Fibroblast of lung (primary cell): Measurements from ENCODE around the gene NBDY. TPM values are rescaled to one million over a fixed set of nuclear protein-coding genes. Genes with fewer than 3 reads are reported as not detected.
"Not testable (repeated sequence)": the region's sequence is repeated elsewhere in the genome, so short reads cannot be mapped to it uniquely, and the experiment has no call there.

Experiments used
- DNase-seq, 2 donors: peaks; one replicate each; pipeline versions ENCODE4 v3.0.0 to v3.0.0-alpha.2; 2010; ENCODE audit warnings: low read depth in 2 of 2
- H2AFZ ChIP-seq: 2 replicates; pipeline ENCODE4 v1.5.1; 2012; ENCODE audit warnings: low read length, control low read depth, inconsistent platforms
- H3K27ac ChIP-seq: 2 replicates; pipeline ENCODE4 v1.5.1; 2011; ENCODE audit warnings: low read length, control low read depth; ENCODE audit not compliant: insufficient read depth
- H3K27me3 ChIP-seq: 2 replicates; pipeline ENCODE4 v1.5.1; 2011; ENCODE audit warnings: mild to moderate bottlenecking, low read length; ENCODE audit not compliant: control insufficient read depth, insufficient read depth
- H3K36me3 ChIP-seq: 2 replicates; pipeline ENCODE4 v1.5.1; 2011; ENCODE audit warnings: low read length; ENCODE audit not compliant: control insufficient read depth, insufficient read depth
- H3K4me1 ChIP-seq: 2 replicates; pipeline ENCODE4 v1.5.1; 2011; ENCODE audit warnings: low read length; ENCODE audit not compliant: control insufficient read depth, insufficient read depth; ENCODE audit errors: extremely low read depth
- H3K4me2 ChIP-seq: 2 replicates; pipeline ENCODE4 v1.5.1; 2011; ENCODE audit warnings: low read length, control low read depth; ENCODE audit not compliant: insufficient read depth; ENCODE audit errors: extremely low read depth
- H3K4me3 ChIP-seq, 4 experiments: fragments of 200-600 bp in 1 of 4; sonication (generic) in 1 of 4; replicated peaks in 1 of 4; 2 replicates each; pipeline ENCODE4 v1.5.1; 2011 to 2016; ENCODE audit warnings: low read length in 4 of 4, low read depth in 3 of 4, mild to moderate bottlenecking in 3 of 4, control low read depth in 2 of 4, inconsistent platforms in 1 of 4, mixed read lengths in 1 of 4; ENCODE audit not compliant: insufficient read depth in 1 of 4; ENCODE audit errors: control extremely low read depth in 1 of 4
- H3K79me2 ChIP-seq: 2 replicates; pipeline ENCODE4 v1.5.1; 2012; ENCODE audit warnings: mild to moderate bottlenecking, low read length, inconsistent platforms; ENCODE audit not compliant: control insufficient read depth, insufficient read depth
- H3K9ac ChIP-seq: 2 replicates; pipeline ENCODE4 v1.5.1; 2011; ENCODE audit warnings: mild to moderate bottlenecking, low read length, control low read depth; ENCODE audit not compliant: insufficient read depth
- H3K9me3 ChIP-seq: 2 replicates; pipeline ENCODE4 v1.5.1; 2012; ENCODE audit warnings: low read depth, low read length; ENCODE audit not compliant: control insufficient read depth, insufficient read depth
- H4K20me1 ChIP-seq: 2 replicates; pipeline ENCODE4 v1.5.1; 2011; ENCODE audit warnings: low read length; ENCODE audit not compliant: control insufficient read depth, insufficient read depth; ENCODE audit errors: extremely low read depth
- CTCF ChIP-seq, 2 donors: IDR thresholded peaks in 1 of 2; conservative IDR thresholded peaks in 1 of 2; 1 replicate in 1 of 2; 2 replicates in 1 of 2; pipeline ENCODE4 v1.5.1; 2011 to 2012; ENCODE audit warnings: low read length in 2 of 2, control low read depth in 1 of 2, inconsistent platforms in 1 of 2, low read depth in 1 of 2, mild to moderate bottlenecking in 1 of 2
- EZH2 ChIP-seq: IDR thresholded peaks from 2 replicates; pipeline ENCODE4 v1.5.1; 2012; ENCODE audit warnings: low read length, control low read depth, mild to moderate bottlenecking; ENCODE audit errors: missing control alignments
- polyA plus RNA-seq, 2 donors: library from polyadenylated mRNA; depleted of rRNA in 1 of 2; stranded (reverse) in 1 of 2; unstranded in 1 of 2; fragments of >200 nt; gene quantifications; 2 replicates each; pipeline ENCODE4 v1.2.1, GENCODE V29; 2011 to 2012; ENCODE audit warnings: missing spikeins in 1 of 2
- total RNA-seq: library from RNA; depleted of rRNA; stranded (reverse); fragments of >200 nt; gene quantifications from 2 replicates; pipeline ENCODE4 v1.2.1, GENCODE V29; 2014

The NBDY gene
- total and polyA plus RNA-seq, 2 donors (not counting 1 experiment from before 2014, with no cell fraction given), result 5.8 to 39.3 TPM

- TF ChIP-seq EZH2 (no peak), CTCF (conservative IDR thresholded peaks at IDR 0.05 in 1 of 2, IDR thresholded peaks at IDR 0.05 in 1 of 2; ENCODE audit: low read depth in 1 of 2, low read length in 2 of 2) (no peak)
- H3K9ac ChIP-seq, result no peak overlapping the region
- H3K4me3 ChIP-seq, result no peak overlapping the region
- H3K9me3 ChIP-seq, result no peaks in the 10 kb centered on the region
- no peaks in the 10 kb centered on the region for H3K27me3 ChIP-seq
- H3K27ac ChIP-seq, result no peak overlapping the region
- no peaks in the 10 kb centered on the region for H4K20me1 ChIP-seq
- H3K4me2 ChIP-seq, result no peak overlapping the region
- H3K4me1 ChIP-seq, result peaks cover 2% of the 10 kb centered on the region
- H3K36me3 ChIP-seq, result no peaks in the 10 kb centered on the region
- H2AFZ ChIP-seq, result no peak overlapping the region
- DNase-seq, result no peak
- no peaks in the 10 kb centered on the region for H3K79me2 ChIP-seq
Measured at GRCh38 chrX:56765811-56766553, 36.9 kb downstream of the NBDY start.

DNA sequence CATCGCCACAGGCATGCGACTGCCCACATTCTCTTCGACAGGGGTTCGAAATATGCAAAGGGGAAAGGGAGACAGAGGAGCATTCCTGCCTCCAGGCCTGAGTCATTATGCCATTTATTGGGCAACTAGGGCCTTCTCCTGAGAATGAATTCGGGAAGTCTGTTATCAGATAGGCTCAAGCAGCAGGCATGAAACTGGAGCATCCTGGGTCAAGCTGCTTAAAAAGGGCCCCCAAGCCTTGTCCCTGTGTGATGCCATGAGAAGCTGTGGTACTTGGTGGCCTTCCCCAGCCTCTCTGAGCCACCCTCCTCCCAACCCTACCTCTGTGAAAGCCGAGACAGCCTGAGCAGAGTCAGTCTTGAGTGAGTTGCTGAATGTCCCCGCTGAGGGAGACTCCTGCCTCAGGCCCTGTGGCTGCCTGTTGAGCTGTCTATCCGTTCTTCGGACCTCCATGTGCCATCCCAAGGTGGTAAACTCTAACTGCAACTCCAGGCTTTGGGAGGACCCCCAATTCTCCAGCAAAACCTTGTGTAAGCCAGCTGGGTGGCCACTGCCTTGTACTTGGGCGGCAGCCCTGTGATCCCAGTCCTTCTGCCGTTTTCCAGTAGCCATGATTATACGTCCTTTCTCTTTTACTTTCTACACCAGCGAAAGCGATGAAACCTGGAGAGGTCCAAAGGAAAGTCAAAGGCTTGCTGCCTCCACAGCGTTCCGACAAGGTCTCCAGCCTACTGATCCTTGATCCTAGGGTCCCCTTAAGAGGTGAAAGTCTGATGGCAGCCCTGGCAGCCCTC is 37.7 kb downstream of the NBDY start:
- no peak overlapping the region for H3K9ac ChIP-seq
- TF ChIP-seq CTCF (conservative IDR thresholded peaks at IDR 0.05 in 1 of 2, IDR thresholded peaks at IDR 0.05 in 1 of 2; ENCODE audit: low read depth in 1 of 2, low read length in 2 of 2) (no peak), EZH2 (no peak)
- peak overlapping the region; percentile 71 for H3K4me2 ChIP-seq
- H3K79me2 ChIP-seq, result no peaks in the 10 kb centered on the region
- no peaks in the 10 kb centered on the region for H3K9me3 ChIP-seq
- no peaks in the 10 kb centered on the region for H3K27me3 ChIP-seq
- peak overlapping the region in 2 of 4 experiments; percentile 3 to 31 for H3K4me3 ChIP-seq
- H2AFZ ChIP-seq, result no peak overlapping the region
- peak in 1 of 2 donors; percentile 62 for DNase-seq
- H3K27ac ChIP-seq, result no peak overlapping the region
- H3K4me1 ChIP-seq, result peaks cover 2% of the 10 kb centered on the region
- H4K20me1 ChIP-seq, result no peaks in the 10 kb centered on the region
- no peaks in the 10 kb centered on the region for H3K36me3 ChIP-seq

DNA sequence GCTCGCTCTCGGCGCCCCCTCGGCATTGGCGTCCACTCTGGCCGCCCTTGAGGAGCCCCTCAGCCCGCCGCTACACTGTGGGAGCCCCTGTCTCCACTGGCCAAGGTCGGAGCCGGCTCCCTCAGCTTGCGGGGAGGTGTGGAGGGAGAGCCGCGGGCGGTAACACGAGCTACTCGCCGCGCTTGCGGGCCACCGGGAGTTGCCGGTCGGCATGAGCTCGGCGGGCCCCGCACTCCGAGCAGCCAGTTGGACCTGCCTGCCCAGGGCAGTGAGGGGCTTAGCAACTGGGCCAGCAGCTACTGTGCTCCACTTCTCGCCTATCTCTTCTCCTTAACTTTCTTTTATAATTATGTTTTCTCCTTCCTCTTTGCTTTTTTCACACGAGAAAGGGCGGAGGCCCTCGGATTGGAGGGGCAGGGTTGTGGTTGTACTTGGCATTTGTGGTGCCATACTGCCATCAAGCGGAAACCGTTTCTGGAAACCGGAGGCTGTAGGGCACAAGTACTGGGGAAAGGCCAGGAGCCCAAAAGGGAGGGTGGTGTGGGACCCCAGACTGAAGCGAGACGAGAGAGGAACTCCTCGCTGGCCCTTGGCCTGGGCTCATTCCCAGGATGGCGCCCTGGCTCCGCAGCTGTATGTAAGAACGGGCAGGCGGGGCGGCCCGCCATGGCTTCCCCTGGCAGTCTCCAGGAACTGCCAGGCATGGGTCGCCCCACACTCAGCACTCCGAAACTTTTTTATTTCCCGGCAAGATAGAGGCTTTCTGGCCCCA is 38.5 kb downstream of the NBDY start:
- not testable (repeated sequence) for DNase-seq, H3K36me3 ChIP-seq, H3K27ac ChIP-seq, H2AFZ ChIP-seq, H4K20me1 ChIP-seq, H3K9me3 ChIP-seq, H3K79me2 ChIP-seq, H3K9ac ChIP-seq, H3K4me1 ChIP-seq, H3K27me3 ChIP-seq
- Histone ChIP-seq H3K4me2 (peak overlapping the region; percentile 68), H3K4me3 (peak overlapping the region in 2 of 4 experiments; percentile 3 to 31)

- not testable (repeated sequence) for H3K4me1 ChIP-seq, H3K36me3 ChIP-seq, H3K9me3 ChIP-seq, H3K4me2 ChIP-seq, DNase-seq, H3K4me3 ChIP-seq, H3K79me2 ChIP-seq, H4K20me1 ChIP-seq, H3K27ac ChIP-seq, H3K9ac ChIP-seq, H2AFZ ChIP-seq, H3K27me3 ChIP-seq
Measured at GRCh38 chrX:56768120-56768660, 39.1 kb downstream of the NBDY start.
